ENCODE data around the gene MGMT.

DNA sequence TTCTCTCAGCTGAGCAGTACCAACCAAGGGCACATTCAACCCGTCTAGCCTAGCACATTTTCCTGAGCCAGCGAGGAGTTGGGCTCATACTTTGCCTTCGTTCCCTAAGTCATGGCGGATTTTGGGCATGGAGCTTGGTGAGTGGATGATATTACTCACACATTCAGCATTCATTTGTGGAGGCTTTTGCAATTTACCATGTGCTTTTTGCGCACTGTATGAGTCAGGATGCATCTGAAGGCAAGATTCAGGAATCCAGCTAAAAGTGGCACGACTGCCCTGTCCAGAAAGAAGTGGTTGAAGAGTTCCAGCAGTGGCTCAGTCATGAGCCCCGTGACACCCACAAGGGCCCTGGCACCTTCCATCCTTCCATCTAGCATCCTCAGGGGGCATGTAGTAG, 24.2 kb upstream of the MGMT start:
- TF ChIP-seq, protein P1, sequence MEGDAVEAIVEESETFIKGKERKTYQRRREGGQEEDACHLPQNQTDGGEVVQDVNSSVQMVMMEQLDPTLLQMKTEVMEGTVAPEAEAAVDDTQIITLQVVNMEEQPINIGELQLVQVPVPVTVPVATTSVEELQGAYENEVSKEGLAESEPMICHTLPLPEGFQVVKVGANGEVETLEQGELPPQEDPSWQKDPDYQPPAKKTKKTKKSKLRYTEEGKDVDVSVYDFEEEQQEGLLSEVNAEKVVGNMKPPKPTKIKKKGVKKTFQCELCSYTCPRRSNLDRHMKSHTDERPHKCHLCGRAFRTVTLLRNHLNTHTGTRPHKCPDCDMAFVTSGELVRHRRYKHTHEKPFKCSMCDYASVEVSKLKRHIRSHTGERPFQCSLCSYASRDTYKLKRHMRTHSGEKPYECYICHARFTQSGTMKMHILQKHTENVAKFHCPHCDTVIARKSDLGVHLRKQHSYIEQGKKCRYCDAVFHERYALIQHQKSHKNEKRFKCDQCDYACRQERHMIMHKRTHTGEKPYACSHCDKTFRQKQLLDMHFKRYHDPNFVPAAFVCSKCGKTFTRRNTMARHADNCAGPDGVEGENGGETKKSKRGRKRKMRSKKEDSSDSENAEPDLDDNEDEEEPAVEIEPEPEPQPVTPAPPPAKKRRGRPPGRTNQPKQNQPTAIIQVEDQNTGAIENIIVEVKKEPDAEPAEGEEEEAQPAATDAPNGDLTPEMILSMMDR (conservative IDR thresholded peaks at IDR 0.05 in 1 of 2, IDR thresholded peaks at IDR 0.05 in 1 of 2; ENCODE audit: low read depth in 1 of 2, low read length in 2 of 2), result no peak
- no peak for TF ChIP-seq EZH2 (IDR thresholded peaks at IDR 0.05; ENCODE audit: low read length, missing control alignments)

Measured in fibroblast of lung (primary cell).